Endometrium (tissue), 2 donors: ENCODE data around the gene KRT28.
"Not testable (repeated sequence)": the region's sequence is repeated elsewhere in the genome, so short reads cannot be mapped to it uniquely, and the experiment has no call there.

Source experiments
- FAIRE-seq: peaks from 2 replicates; lab custom pipeline; 2012; peaks lifted over from hg19 to GRCh38; lab: Jason Lieb, UNC
- donor health status: control.
- donor health status: control.

KRT28 gene

GRCh38 chr17:40779181-40779909 lies 20.4 kb downstream of the KRT28 start:
- FAIRE-seq, result no peak

- FAIRE-seq, result no peak
Observed at GRCh38 chr17:40778461-40778860, 21.3 kb downstream of the KRT28 start.

GRCh38 chr17:40777971-40778370 lies 21.8 kb downstream of the KRT28 start:
- no peak for FAIRE-seq

- FAIRE-seq, result no peak
Observed at GRCh38 chr17:40777459-40777858, 22.3 kb downstream of the KRT28 start.

GRCh38 chr17:40775945-40776344 lies 23.8 kb downstream of the KRT28 start:
- FAIRE-seq, result no peak

- FAIRE-seq, result no peak
Observed at GRCh38 chr17:40772101-40772500, 27.7 kb downstream of the KRT28 start, which contains the start of gene KRT26. Gene KRT26, minus strand, starts transcription at chr17:40772201. Its CDS starts 88 bp downstream, at chr17:40772113.

GRCh38 chr17:40765657-40766056 lies 34.1 kb downstream of the KRT28 start:
- FAIRE-seq, result no peak

- FAIRE-seq, result no peak
Observed at GRCh38 chr17:40763752-40764151, 36.0 kb downstream of the KRT28 start.

- no peak for FAIRE-seq
Observed at GRCh38 chr17:40760105-40761016, 39.4 kb downstream of the KRT28 start.

GRCh38 chr17:40755231-40755630 lies 44.5 kb downstream of the KRT28 start, which contains the start of gene KRT25:
Gene KRT25, minus strand, starts transcription at chr17:40755331. Its CDS starts 60 bp downstream, at chr17:40755271.
- no peak for FAIRE-seq

GRCh38 chr17:40753804-40754203 lies 46.0 kb downstream of the KRT28 start:
- FAIRE-seq, result no peak

- FAIRE-seq, result no peak
Observed at GRCh38 chr17:40751065-40751464, 48.7 kb downstream of the KRT28 start.

GRCh38 chr17:40750391-40750790 lies 49.4 kb downstream of the KRT28 start:
- FAIRE-seq, result no peak

- not testable (repeated sequence) for FAIRE-seq
Observed at GRCh38 chr17:40748666-40749065, 51.1 kb downstream of the KRT28 start.
